ENCODE measurements around the gene HAUS1.

The HAUS1 gene

GRCh38 chr18:46071653-46072375, 32.4 kb upstream of the HAUS1 start, which contains the start of gene PSTPIP2:
TSS of gene PSTPIP2 (minus strand) at chr18:46072260. CDS start at chr18:46072188, 72 bp downstream.
- TF ChIP-seq CTCF (IDR thresholded peaks at IDR 0.05; ENCODE audit: control insufficient read depth, extremely low read depth, insufficient read depth): 0 out of 2 replicates have a peak, but pooled peaks have one; percentile 2
- peak within 1 kb of the TSS; percentile 49 for H3K4me3 ChIP-seq (ENCODE audit: low read depth, low read length)
- DNase-seq (ENCODE audit: low read depth): no peak

- TF ChIP-seq CTCF (IDR thresholded peaks at IDR 0.05; ENCODE audit: control insufficient read depth, extremely low read depth, insufficient read depth): no peak
- no peak for DNase-seq (ENCODE audit: low read depth)
- peak overlapping the region; percentile 49 for H3K4me3 ChIP-seq (ENCODE audit: low read depth, low read length)
Measured at GRCh38 chr18:46072376-46072867, 31.8 kb upstream of the HAUS1 start.

GRCh38 chr18:46072959-46073358, 31.2 kb upstream of the HAUS1 start:
- no peak for DNase-seq (ENCODE audit: low read depth)
- TF ChIP-seq CTCF (IDR thresholded peaks at IDR 0.05; ENCODE audit: control insufficient read depth, extremely low read depth, insufficient read depth): no peak
- no peak overlapping the region for H3K4me3 ChIP-seq (ENCODE audit: low read depth, low read length)

GRCh38 chr18:46073474-46074331, 30.5 kb upstream of the HAUS1 start:
- H3K4me3 ChIP-seq (ENCODE audit: low read depth, low read length): no peak overlapping the region
- DNase-seq (ENCODE audit: low read depth): no peak
- TF ChIP-seq CTCF (IDR thresholded peaks at IDR 0.05; ENCODE audit: control insufficient read depth, extremely low read depth, insufficient read depth): peak; percentile 68

GRCh38 chr18:46079336-46079735, 24.8 kb upstream of the HAUS1 start:
- H3K4me3 ChIP-seq (ENCODE audit: low read depth, low read length): no peak overlapping the region
- no peak for DNase-seq (ENCODE audit: low read depth)
- no peak for TF ChIP-seq CTCF (IDR thresholded peaks at IDR 0.05; ENCODE audit: control insufficient read depth, extremely low read depth, insufficient read depth)

- no peak overlapping the region for H3K4me3 ChIP-seq (ENCODE audit: low read depth, low read length)
- TF ChIP-seq CTCF (IDR thresholded peaks at IDR 0.05; ENCODE audit: control insufficient read depth, extremely low read depth, insufficient read depth): no peak
- DNase-seq (ENCODE audit: low read depth): no peak
Measured at GRCh38 chr18:46080156-46080555, 24.0 kb upstream of the HAUS1 start.

Data from LNCaP clone FGC (cell line).